Measurements from ENCODE around the gene TEKTIP1.
"Not testable (repeated sequence)": the region's sequence is repeated elsewhere in the genome, so short reads cannot be mapped to it uniquely, and the experiment has no call there.

TEKTIP1 gene

DNA sequence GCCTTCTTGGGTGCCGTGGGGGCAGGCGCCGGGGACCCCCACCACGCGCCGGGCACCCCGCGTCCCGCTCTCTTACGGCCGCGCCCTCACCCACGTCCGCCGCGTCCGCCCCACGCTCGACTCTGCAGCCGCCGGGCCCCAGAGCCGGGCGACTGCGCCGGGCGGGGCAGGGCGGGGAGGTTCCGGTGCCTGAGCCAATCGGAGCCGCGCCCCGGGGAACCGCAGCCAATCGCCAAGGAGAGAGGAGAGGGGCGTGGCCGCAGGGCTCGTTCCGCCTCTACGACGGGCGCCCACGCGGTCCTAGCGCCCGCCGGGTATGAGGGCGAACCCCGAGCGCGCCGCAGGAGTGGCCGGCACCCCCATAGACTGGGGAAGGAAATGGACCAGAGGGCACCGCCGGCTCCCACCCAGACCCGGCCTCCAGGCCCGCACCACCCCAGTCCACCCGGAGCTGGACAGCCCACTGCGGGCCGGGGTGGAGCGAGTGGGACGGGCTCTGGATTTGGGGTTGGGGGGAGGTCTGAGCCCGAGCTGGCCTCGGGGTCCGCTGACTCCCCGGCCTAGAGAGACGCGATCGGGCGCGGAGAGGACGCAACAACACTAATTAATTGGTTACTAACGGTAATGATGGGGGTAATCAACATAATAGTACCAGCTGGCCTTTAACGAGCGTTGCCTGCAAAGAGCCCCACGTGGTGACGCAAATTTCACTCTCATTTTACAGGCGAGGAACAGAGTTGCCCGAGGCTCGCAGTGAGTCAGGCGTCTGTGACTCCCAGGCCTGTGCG lies 18.7 kb downstream of the TEKTIP1 start, which contains the start of gene MFSD12:
MFSD12 (minus strand) TSS at position 126 of the 788 bp plus-strand sequence. CDS start 183 bp downstream, outside the sequence.
- peak; percentile 91 for DNase-seq (ENCODE audit: low read depth)

DNA sequence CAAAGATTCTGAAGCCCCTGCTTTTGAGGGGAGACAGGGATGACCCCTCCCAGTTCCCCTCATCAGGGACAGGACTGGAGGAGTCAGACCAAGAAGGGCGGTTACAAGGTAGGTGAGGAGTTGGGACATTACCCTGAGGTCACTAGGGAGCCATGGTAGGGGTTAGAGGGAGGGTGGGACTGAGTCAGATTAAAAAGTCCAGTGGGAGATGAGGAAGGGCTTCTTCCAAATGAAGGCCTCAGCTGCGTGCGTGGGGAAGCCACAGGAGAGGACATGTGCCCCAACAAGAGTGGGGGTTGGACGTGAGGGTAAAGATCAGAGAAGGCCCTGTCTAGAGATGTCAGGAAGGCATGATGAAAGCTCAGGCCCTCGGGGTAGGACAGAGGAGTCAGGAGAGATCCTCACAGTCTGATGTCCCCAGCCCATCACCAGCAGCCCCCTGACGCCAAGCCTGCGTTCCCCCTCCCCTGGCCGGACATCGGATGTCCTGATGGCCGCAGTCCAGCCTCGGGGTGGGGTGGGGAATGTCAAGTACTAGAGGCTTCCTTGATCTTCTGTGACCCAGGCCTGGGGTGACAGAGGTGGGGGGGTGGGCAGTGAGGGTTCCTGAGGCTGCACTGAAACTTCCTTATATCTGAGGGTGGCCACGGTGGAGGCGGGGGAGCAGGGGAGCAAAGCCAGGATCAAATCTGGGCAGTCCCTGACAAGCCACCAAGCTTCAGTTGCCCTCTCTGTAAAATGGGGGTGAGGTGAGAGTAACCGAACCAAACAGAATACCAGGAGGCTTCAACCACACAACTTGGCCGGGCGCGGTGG lies 24.9 kb downstream of the TEKTIP1 start:
- no peak for DNase-seq (ENCODE audit: low read depth)

GRCh38 chr19:3565139-3565538 lies 26.2 kb downstream of the TEKTIP1 start:
- DNase-seq (ENCODE audit: low read depth), result no peak

GRCh38 chr19:3570042-3570441 lies 31.1 kb downstream of the TEKTIP1 start:
- DNase-seq (ENCODE audit: low read depth), result not testable (repeated sequence)

DNA sequence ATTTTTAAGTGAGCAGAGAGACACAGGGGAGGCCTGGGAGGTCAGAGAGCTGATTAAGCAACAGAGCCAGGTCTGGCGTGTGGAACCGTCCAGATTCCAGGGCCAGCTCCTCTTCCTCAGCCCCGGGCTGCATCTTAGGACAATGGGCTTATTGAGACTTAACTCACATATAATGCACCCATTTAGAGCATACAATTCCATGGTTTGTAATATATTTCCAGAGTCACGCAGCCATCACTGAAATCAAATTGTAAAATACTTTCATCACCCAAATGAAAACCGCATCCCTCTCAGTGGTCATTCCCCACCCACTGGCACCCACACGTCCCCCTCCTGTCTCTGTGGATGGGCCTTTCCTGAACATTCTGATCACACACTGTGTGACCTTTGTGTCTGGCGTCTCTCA lies 31.6 kb downstream of the TEKTIP1 start:
- DNase-seq (ENCODE audit: low read depth), result no peak

GRCh38 chr19:3572132-3572854 lies 33.3 kb downstream of the TEKTIP1 start:
- DNase-seq (ENCODE audit: low read depth), result peak; percentile 100

- DNase-seq (ENCODE audit: low read depth), result no peak
Measured at GRCh38 chr19:3572855-3573161, 33.8 kb downstream of the TEKTIP1 start, which contains the start of gene HMG20B. Gene HMG20B, plus strand, starts transcription at chr19:3572944. Its CDS starts 366 bp downstream, at chr19:3573310.

DNA sequence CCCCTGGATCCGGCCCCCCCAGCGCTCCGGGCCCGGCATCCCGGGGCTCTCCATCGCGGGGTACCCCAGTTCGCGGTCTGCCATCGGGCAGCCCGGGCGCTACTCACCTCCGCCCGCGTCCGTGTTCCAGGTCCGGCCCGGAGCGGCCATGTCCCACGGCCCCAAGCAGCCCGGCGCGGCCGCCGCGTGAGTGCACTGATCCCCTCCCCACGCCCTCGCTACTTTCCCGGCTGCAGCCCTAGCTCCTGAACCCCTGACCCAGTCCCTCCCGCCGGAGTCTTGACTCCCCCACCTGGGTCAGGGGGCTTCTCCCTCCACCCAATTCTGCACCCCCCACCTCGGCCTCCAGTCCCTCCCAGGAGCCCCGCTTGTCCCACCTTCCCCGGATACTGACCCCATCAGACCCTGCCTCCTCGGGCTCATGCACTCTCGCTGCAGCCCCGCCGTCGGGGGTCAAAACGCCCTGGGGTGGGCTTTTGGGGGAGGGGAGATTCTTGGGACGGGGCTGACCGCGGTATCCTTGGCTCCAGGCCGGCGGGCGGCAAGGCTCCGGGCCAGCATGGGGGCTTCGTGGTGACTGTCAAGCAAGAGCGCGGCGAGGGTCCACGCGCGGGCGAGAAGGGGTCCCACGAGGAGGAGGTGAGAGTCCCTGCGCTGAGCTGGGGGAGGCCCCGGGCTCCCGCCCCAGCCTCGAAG lies 34.3 kb downstream of the TEKTIP1 start:
- DNase-seq (ENCODE audit: low read depth), result no peak

DNA sequence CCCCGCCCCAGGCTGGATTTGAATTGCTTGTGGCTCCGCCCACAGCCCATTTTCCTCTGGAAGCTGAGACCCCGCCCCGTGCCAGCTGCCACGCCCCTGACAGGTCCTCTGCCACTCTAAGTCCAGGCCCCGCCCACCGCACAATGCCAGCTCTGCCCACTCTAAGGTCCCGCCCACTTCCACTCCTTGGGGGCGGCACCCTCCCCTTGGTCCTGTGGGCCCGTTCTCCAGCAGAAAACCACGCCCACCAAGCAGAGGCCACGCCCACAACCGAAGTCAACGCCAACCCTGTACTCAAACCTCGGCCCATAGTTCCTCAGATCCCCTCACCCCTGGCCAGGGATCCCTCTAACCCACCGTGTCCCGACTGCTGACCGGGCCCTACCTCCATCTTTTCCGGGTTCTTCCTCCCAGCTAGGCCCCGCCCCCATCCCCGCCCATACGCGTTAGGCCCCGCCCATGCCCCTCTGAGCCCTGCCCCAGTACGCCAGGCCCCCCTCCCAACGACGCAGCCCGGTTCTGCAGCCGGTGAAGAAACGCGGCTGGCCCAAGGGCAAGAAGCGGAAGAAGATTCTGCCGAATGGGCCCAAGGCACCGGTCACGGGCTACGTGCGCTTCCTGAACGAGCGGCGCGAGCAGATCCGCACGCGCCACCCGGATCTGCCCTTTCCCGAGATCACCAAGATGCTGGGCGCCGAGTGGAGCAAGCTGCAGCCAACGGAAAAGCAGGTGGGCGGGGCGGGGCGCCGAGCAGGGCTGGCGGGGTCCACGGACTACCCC lies 35.1 kb downstream of the TEKTIP1 start:
- DNase-seq (ENCODE audit: low read depth), result peak; percentile 95

GRCh38 chr19:3575260-3575741 lies 36.3 kb downstream of the TEKTIP1 start:
- DNase-seq (ENCODE audit: low read depth), result no peak

DNA sequence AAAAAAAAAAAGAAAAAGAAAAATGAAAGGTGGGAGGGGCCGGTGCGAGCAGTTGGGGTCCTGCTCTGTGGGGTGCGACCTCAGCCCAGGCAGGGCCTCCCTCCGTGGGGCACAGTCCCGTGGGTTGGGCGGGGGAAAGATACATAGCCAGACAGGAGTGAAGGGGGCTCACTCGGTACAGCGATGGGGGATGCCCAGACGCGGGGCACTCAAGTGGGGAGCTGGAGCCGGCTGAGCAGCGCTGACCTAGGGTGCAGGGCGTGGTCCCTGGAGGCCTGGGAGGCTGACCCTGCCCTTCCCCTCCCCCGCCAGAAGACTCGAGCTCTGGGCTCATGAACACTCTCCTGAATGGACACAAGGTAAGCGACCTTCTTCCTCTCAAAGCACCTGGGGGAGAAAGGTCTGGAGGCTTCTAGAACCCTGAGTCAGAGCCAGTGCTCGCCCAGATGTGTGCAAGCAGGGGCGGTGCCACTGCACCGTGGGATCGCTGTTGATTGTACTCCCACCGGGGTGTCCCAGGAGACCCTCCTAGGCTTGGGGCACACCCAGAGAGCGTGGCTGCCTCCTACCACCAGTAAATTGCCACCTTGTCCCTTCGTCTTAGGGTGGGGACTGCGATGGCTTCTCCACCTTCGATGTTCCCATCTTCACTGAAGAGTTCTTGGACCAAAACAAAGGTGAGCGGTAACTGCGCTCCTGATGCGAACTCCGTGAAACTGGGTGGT lies 37.1 kb downstream of the TEKTIP1 start:
- DNase-seq (ENCODE audit: low read depth), result no peak

DNA sequence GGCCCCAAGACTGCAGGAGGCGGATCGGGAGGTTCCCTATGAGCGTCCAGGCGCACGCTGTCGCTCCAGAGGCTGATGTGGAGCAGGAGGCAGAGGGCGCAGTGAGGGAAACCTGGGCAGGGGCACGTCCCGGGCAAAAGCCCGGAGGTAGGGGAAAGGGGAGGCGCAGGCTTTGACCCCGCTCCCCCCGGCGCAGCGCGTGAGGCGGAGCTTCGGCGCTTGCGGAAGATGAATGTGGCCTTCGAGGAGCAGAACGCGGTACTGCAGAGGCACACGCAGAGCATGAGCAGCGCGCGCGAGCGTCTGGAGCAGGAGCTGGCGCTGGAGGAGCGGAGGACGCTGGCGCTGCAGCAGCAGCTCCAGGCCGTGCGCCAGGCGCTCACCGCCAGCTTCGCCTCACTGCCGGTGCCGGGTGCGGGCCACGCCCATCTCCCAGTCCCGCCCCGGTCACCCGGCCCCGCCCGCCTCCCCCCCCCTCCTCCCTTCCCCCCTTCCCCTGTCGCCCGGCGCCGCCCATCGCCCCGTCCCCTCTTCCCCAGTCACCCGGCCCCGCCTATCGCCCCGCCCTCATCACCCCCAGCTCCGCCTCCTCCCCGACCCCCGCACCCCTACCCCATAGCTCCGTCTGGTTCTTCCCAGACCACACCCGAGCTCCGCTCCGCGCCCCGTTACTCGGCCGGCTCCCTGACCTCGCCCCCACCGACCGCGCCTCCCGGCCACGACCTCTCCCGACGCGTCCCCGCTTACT lies 37.9 kb downstream of the TEKTIP1 start:
- peak; percentile 75 for DNase-seq (ENCODE audit: low read depth)

DNA sequence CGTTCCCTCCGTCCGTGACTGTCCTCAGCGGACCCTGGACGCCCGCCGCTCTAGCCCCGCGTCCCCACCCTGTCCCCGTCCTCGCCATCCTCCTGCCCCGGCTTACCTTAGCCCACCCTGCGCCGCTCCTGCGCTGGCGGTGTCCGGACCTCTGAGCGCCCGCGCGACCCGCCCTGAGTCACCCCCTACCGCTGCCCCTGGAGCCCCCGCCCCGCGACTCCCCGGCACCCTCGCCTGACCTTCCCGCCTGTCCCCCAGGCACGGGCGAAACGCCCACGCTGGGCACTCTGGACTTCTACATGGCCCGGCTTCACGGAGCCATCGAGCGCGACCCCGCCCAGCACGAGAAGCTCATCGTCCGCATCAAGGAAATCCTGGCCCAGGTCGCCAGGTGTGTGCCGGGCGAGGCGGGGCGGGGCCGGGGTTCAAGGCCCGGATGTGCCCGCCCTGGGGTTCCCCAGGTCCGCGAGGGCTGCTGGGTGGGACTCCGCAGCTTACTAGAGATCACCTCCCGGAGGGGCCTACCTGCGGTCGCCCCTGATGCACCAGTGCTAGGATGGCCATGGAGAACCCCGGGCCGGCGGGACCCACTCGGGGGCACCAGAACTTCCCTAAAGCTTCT lies 38.9 kb downstream of the TEKTIP1 start:
- DNase-seq (ENCODE audit: low read depth), result no peak

- DNase-seq (ENCODE audit: low read depth), result no peak
Measured at GRCh38 chr19:3578390-3578789, 39.4 kb downstream of the TEKTIP1 start.

- peak; percentile 93 for DNase-seq (ENCODE audit: low read depth)
Measured at GRCh38 chr19:3580156-3580934, 41.4 kb downstream of the TEKTIP1 start.

DNA sequence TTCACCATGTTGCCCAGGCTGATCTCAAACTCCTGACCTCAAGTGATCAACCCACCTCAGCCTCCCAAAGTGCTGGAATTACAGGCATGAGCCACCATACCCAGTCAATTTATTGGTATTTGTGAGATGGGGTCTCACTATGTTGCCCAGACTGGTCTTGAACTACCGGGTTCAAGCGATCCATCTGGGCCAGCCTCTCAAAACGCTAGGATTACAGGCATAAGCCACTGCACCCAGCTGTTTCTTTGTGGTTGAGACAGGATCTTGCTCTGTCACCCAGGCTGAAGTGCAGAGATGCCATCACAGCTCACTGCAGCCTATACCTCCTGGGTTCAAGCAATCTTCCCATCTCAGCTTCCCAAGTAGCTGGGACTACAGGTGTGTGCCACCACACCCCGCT lies 42.8 kb downstream of the TEKTIP1 start:
- DNase-seq (ENCODE audit: low read depth), result not testable (repeated sequence)

GRCh38 chr19:3584036-3584802 lies 45.2 kb downstream of the TEKTIP1 start:
- not testable (repeated sequence) for DNase-seq (ENCODE audit: low read depth)

Measured in fibroblast of gingiva (primary cell).